Rectal smooth muscle tissue (tissue), 1 donor: ENCODE data around the gene NREP.

Experiments
- H3K27ac ChIP-seq: one replicate; pipeline ENCODE4 v1.7.0; 2013; ENCODE audit warnings: low read depth, low read length, inconsistent platforms
- H3K27me3 ChIP-seq: one replicate; pipeline ENCODE4 v1.7.0; 2013; ENCODE audit warnings: low read length; ENCODE audit not compliant: control insufficient read depth, insufficient read depth
- H3K36me3 ChIP-seq: one replicate; pipeline ENCODE4 v1.7.0; 2013; ENCODE audit warnings: low read length; ENCODE audit not compliant: control insufficient read depth, insufficient read depth
- H3K4me1 ChIP-seq: one replicate; pipeline ENCODE4 v1.7.0; 2013; ENCODE audit warnings: low read length; ENCODE audit not compliant: control insufficient read depth, insufficient read depth
- H3K4me3 ChIP-seq: one replicate; pipeline ENCODE4 v1.7.0; 2013; ENCODE audit warnings: low read length
- H3K9ac ChIP-seq: one replicate; pipeline ENCODE4 v1.7.0; 2013; ENCODE audit warnings: low read length

The NREP gene

GRCh38 chr5:111679611-111680010 lies 77.4 kb downstream of the NREP start:
- H3K4me1 ChIP-seq: peaks cover 5% of the 10 kb centered on the region
- H3K9ac ChIP-seq: no peak overlapping the region
- H3K36me3 ChIP-seq: no peaks in the 10 kb centered on the region
- H3K27ac ChIP-seq: no peak overlapping the region
- H3K27me3 ChIP-seq: no peaks in the 10 kb centered on the region
- no peak overlapping the region for H3K4me3 ChIP-seq
